PC-3 (cell line): ENCODE data around the gene CMTM5.

Experiments
- CTCF ChIP-seq: fragments of 300-600 bp; sonication (generic); conservative IDR thresholded peaks from 2 replicates; pipeline ENCODE4 v1.5.1; 2017; ENCODE audit warnings: antibody characterized with exemption, low read depth, mild to moderate bottlenecking, low read length
- EZH2 ChIP-seq: fragments of 300-600 bp; sonication (generic); IDR thresholded peaks from one replicate; pipeline ENCODE4 v1.6.1; 2017; ENCODE audit warnings: antibody characterized with exemption, mild to moderate bottlenecking, low read length; ENCODE audit not compliant: unreplicated experiment

GRCh38 chr14:23357261-23357660 lies 19.6 kb upstream of the CMTM5 start:
- TF ChIP-seq CTCF (no peak), EZH2 (no peak)
